H1 (cell line): ENCODE results near the gene PRKAG1.

Experiments
- CBX5 ChIP-seq: fragments of 300-800, 300-1000 bp; sonication (generic); IDR thresholded peaks from 2 replicates; pipeline ENCODE4 v1.7.1; 2016; ENCODE audit warnings: antibody characterized with exemption, low read length, low read depth
- CTCF ChIP-seq, 3 experiments: IDR thresholded peaks; 1 replicate in 2 of 3; 2 replicates in 1 of 3; pipeline versions ENCODE4 v1.5.1 to v1.6.1; 2011; ENCODE audit warnings: low read length in 3 of 3, mild to moderate bottlenecking in 3 of 3, inconsistent platforms in 2 of 3, low read depth in 1 of 3, moderate library complexity in 1 of 3; ENCODE audit not compliant: insufficient read depth in 1 of 3; ENCODE audit errors: control extremely low read depth in 1 of 3
- JUND ChIP-seq: IDR thresholded peaks from 2 replicates; pipeline ENCODE4 v1.6.1; 2011; ENCODE audit warnings: mild to moderate bottlenecking, improper control_type of control experiment, low read length
- POLR2A ChIP-seq, 2 experiments: IDR thresholded peaks; 1 replicate in 1 of 2; 2 replicates in 1 of 2; pipeline ENCODE4 v1.6.1; 2011; ENCODE audit warnings: low read depth in 2 of 2, low read length in 2 of 2, mild to moderate bottlenecking in 2 of 2; ENCODE audit errors: control extremely low read depth in 1 of 2
- POLR2AphosphoS5 ChIP-seq: IDR thresholded peaks from 2 replicates; pipeline ENCODE4 v1.6.1; 2011; ENCODE audit warnings: low read depth, low read length
- RAD21 ChIP-seq, 2 experiments: IDR thresholded peaks in 1 of 2; conservative IDR thresholded peaks in 1 of 2; 2 replicates each; pipeline ENCODE4 v1.6.1; 2011; ENCODE audit warnings: low read depth in 2 of 2, low read length in 2 of 2, improper control_type of control experiment in 1 of 2, inconsistent platforms in 1 of 2, mild to moderate bottlenecking in 1 of 2, moderate library complexity in 1 of 2
- USF2 ChIP-seq: IDR thresholded peaks from 2 replicates; pipeline ENCODE4 v1.6.1; 2011; ENCODE audit warnings: low read length, improper control_type of control experiment

- TF ChIP-seq JUND: no peak
- TF ChIP-seq CTCF (IDR thresholded peaks at IDR 0.05; ENCODE audit: control extremely low read depth in 1 of 3, insufficient read depth in 1 of 3, low read depth in 1 of 3, low read length in 3 of 3): no peak
- TF ChIP-seq USF2: no peak
- no peak for TF ChIP-seq CBX5
- no peak for TF ChIP-seq RAD21 (IDR thresholded peaks at IDR 0.05 in 1 of 2, conservative IDR thresholded peaks at IDR 0.05 in 1 of 2; ENCODE audit: low read depth in 2 of 2, low read length in 2 of 2)
- TF ChIP-seq POLR2AphosphoS5: no peak
- no peak for TF ChIP-seq POLR2A (IDR thresholded peaks at IDR 0.05; ENCODE audit: control extremely low read depth in 1 of 2, low read depth in 2 of 2, low read length in 2 of 2)
These were observed 49.3 kb downstream of the PRKAG1 start for GRCh38 chr12:48969160-48969771.
